HG03575 (cell line): ENCODE measurements around the gene ZFTA.
"Not testable (repeated sequence)": the region's sequence is repeated elsewhere in the genome, so short reads cannot be mapped to it uniquely, and the experiment has no call there.

Experiments
- ATAC-seq: cut with Tn5 transposase; IDR thresholded peaks from one replicate; pipeline ENCODE4 v1.9.1; 2021; ENCODE audit not compliant: unreplicated experiment, insufficient number of reproducible peaks, low FRiP score; ENCODE audit errors: extremely low read depth

The ZFTA gene

DNA sequence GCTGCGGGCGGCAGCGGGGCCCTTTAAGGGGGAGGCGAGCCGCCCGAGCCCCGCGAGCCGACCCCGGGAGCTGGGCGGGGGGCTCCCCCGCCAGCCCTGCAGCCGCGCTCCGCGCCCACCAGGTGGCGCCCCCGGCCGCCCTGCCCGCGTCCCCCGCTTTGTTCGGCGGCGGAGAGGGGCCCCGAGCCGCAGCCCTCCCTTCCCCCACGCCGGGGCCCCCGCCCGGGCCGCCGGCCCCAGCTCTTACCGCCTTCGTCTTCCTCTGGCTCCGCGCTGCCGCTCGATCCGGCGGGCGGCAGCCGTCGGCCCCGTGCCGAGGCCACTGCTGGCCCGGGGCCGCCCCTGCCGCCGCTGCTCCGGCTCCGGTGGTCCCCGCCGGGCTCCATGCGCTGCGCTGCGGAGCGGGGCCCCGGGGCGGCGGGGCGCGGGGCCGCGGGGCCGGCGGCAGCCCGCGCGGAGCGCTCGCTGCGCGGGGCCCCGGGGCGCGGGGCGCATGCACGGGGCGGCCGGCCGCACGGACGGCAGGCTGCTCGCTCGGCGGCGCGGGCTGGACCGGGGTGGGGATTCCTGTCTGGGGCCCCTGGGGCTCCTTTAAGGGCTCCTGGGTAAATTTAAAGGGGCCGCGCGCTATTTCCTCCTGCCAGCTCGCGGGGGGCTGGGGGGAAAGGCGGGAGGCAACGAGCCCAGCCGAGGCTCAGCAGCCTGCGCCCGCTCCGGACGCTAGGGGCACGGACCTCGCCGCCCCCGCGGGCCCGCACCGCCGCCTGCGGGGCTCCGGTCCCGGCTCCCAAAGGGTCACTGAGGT is at the start of gene ZFTA:
Gene ZFTA, minus strand, starts transcription at position 539 of the 805 bp plus-strand sequence. Its CDS starts 153 bp downstream, at position 386.
- no peak for ATAC-seq

DNA sequence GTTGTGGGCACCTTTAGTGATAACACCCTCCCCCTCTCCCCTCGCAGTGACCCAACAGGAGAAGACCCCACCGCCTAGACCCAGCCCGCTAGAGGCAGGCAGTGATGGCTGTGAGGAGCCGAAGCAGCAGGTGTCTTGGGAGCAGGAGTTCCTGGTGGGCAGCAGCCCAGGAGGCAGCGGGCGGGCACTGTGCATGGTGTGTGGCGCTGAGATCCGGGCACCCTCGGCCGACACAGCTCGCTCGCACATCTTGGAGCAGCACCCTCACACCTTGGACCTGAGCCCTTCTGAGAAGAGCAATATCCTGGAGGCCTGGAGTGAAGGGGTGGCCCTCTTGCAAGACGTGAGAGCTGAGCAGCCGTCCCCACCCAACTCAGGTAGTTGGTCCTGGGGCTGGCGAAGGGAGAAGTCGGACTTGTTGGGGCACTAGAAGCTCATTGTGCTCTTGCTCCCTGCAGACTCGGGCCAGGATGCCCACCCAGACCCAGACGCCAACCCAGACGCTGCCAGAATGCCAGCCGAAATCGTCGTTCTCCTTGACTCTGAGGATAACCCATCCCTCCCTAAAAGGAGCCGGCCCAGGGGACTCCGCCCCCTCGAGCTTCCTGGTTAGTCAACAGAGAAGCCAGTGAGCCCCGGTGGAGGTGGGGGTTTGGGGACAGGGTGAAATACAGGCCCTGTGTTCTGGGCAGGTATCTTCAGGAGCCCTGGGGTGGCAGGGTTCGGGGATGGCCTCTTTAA is 49.4 kb upstream of the ZFTA start:
- no peak for ATAC-seq

DNA sequence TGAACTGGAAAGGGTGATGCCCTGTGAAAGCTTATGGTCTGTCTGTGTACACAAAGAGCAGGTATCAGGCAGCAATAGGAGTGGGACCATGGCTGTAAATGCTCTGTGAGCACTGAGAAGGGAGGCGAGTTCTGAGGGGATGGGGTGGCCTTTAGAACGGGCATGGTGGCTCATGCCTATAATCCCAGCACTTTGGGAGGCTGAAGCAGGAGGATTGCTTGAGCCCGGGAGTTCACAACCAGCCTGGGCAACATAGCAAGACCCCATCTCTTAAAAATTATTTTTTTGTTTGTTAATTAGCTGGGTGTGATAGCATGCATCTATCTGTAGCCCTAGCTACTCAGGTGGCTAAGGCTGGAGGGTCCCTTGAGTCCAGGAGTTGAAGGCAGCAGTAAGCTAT is 48.2 kb upstream of the ZFTA start:
- ATAC-seq = no peak

DNA sequence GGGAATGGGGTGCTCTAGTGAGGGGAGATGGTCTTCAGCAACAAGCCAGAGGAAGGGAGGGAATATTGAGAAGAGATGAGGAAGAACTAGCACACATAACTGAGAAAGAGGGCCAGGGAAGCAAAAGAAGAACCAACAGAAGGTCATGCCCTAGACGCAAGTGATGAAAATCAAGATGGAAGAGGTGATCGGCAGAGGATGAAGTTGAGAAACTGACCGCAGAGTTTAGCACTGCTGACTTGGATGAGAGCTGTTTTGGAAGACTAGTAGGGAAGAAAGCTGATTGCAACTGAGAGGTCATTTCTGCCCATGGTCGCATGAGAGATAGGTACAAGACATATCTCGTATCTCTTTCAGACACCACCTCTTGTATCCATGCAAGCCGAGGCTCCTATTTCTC is 47.6 kb upstream of the ZFTA start:
- no peak for ATAC-seq

DNA sequence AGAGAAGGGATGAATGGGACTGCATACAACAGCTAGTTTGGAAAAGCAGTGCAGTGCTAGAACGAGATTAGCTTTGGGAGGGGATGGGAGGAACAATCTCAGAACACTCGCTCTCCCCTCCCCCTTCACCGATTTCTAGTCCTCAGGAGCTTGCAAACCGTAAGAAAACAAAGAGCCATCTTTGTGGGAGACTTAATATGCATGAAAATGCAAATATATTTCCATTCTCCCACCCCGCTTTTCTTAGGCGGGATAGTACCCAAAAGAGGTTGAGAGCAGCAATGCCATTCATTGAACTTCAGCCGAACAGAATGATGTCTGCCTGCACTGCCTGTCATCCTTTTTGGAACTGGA is 45.8 kb upstream of the ZFTA start:
- no peak for ATAC-seq

DNA sequence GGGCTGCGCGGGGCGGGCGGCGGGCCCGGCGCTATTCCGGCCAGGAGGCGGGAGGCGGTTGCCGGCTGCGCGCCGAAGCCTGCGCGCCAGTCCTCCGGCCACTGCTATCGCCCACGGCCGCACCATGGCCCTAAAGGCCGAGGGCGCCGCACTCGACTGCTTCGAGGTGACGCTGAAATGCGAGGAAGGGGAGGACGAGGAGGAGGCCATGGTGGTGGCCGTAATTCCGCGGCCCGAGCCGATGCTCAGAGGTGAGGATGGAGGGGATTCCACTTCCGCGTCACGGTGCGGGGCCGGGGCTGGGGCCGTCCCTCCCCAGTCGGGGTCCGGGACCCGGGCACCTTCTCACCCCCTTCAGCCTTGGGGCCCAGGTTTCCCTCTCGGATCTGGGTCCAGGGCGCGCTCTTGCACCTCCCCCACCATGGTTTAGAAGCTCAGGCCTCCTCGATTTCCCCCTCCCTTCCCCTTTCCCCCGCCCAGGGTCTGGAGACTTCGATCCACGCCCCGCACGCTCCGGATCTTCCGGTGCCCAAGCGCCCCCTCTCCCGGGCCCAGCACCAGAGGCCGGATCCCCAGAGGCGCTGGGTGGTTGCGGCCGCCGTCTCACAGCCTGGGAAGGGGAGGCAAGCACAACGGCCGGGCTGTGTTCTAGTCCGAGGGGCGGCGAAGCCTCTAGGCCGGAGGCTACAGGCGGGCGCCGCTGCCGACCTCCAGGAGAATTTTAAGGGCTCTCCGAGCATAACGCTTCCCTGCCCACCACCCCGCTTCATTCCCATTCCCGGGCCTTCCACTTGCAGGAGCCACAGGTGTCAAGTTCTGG is 45.2 kb upstream of the ZFTA start:
- ATAC-seq = no peak

DNA sequence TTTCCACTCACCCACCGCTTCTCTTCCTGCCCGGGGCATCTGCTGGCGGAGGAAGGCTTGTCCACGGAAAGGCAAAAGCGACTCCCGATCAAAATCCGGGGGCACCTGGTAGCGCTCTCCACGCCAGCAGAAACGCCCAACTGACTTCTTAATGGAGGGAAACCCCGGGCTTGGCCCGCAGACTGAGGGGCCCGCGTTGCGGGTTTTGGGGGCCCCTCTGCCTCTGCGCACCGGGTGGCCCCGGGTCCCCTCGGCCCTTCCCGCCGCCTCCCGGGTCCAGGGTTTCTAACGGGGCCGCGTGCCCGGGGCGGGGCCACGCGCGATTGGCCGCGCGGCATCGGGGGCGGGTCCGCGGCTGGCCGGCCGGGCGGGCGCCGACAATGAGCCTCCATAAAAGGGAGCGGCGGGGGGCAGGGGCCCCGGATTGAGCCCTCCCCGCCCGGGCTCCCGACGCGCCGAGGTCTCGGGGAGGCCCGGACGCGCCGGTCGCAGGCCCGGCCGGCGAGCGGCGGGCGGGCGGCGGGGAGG is 44.5 kb upstream of the ZFTA start, which contains the start of gene SPINDOC:
Gene SPINDOC, plus strand, starts transcription at position 422 of the 528 bp plus-strand sequence. CDS start 231 bp downstream, outside the sequence.
- no peak for ATAC-seq

DNA sequence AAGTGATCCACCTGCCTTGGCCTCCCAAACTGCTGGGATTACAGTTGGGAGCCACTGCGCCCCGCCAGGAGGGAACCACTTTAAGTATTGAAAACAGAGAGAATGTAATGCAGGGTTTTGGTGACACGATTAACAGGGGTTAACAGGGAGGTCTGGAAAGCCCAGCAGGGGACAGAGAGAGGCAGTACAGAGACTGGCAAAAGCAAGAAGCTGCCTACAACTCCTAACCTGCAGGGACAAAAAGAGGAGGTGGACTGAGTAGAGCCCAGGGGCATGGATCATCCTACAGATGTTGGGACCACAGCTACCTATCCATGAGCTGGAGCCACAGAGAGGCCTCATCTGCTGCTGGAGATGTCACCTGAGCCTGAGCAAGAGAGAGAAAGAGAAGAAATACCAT is 42.9 kb upstream of the ZFTA start:
- no peak for ATAC-seq

DNA sequence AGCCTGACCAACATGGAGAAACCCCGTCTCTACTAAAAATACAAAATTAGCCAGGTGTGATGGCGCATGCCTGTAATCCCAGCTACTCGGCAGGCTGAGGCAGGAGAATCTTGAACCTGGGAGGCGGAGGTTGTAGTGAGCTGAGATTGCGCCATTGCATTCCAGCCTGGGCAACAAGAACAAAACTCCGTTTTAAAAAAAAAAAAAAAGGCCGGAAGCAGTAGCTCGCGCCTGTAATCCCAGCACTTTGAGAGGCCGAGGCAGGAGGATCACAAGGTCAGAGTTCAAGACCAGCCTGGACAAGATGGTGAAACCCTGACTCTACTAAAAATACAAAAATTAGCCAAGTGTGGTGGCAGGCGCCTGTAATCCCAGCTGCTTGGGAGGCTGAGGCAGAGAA is 41.8 kb upstream of the ZFTA start:
- not testable (repeated sequence) for ATAC-seq

DNA sequence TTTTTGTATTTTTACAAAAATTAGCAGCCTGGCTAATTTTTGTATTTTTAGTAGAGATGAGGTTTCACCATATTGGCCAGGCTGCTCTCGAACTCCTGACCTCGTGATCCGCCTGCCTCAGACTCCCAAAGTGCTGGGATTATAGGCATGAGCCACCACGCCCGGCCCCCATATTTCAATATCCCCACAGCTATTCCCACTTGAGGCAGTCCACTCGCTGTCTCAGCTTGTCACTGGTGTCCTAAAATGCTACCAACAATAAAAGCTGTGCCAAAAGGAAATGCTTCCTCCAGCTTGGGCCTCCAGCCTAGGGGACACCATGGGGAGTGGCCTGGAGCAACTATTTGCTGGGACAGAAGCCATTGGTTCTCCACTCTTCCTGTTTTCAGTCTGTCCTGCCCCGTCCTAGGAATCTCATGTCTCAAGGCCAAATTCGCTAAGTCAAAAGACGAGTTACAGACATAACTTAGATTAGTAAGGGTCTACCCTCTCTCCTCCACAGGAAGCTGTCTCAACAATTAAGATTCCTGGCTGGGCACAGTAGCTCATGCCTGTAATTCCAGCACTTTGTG is 37.4 kb upstream of the ZFTA start:
- no peak for ATAC-seq

DNA sequence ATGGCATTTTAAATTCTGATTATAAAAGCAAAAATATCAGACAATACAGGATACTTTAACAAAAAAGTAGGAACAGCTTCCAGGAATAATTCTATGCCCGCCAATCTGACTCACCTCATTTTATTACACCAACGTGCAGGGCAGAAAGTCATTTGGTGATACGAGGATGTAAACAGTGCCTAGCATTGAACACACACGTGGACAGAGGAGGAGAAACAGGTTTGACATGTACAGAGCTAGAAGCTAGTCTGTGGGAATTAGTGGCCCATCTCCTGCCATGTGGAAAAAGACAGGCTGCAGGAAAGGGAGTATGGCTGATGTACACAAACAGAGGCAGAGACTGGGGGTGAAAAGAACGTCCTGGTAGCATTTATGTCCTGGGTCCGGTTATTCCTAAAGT is 35.7 kb upstream of the ZFTA start:
- ATAC-seq = no peak

DNA sequence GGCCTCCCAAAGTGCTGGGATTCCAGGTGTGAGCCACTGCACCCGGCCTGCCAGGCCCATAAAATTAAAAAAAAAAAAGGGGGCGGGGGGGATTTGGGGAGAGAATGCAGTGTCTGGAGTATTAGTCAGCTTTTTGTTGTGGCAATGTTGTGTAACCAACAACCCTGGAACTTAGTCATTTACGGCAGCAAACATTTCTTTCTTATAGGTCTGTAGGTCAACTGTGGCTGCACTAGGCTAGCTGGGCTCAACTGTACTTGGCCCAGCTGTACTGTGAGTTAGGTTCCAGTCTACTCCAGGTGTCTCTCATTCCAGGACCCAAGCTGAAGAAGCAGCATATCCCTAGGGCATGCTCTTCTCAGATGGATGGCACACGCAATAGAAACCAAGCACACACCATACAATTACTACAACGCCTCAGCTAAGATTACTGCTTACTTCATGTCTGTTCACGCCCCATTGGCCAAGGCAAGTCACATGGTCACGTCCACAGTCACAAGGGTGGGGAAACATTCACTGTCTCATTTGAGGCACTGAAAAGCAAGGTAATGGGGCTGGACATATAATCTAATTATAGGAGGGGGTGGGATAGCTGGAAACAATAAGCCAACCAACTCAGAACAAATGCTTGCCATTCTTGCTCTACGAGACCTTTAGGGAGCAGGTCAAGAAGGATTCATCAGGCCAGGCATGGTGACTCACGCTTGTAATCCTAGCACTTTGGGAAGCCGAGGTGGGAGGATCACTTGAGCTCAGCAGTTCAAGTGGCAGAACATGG is 34.3 kb upstream of the ZFTA start:
- no peak for ATAC-seq

DNA sequence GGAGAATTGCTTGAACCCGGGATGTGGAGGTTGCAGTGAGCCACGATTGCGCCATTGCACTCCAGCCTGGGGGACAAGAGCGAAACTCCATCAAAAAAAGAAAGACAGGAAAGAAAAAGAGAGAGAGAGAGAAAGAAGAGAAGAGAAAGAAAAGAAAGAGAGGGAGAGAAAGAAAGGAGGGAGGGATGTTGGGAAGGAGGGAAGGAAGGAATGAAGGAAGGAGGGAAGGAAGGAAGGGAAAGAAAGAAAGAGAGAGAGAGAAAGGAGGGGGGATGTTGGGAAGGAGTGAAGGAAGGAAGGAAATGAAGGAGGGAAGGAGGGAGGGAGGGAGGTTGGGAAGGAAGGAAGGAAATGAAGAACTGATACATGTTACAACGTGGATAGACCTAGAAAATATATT is 32.3 kb upstream of the ZFTA start:
- ATAC-seq = no peak

DNA sequence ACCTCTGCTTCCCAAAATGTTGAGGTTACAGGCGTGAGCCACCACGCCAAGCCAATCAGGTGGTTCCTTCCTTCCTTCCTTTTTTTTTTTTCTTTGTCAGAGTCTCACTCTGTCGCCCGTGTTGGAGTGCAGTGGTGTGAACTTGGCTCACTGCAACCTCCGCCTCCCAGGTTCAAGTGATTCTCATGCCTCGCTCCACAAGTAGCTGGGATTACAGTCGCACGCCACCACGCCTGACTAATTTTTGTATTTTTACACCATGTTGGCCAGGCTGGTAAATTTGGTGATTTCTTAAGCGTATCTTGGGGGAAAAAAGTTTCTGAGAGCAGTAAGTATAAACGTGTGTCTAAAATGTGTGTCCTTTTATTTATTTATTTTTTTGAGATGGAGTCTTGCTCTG is 26.5 kb upstream of the ZFTA start:
- ATAC-seq = no peak

DNA sequence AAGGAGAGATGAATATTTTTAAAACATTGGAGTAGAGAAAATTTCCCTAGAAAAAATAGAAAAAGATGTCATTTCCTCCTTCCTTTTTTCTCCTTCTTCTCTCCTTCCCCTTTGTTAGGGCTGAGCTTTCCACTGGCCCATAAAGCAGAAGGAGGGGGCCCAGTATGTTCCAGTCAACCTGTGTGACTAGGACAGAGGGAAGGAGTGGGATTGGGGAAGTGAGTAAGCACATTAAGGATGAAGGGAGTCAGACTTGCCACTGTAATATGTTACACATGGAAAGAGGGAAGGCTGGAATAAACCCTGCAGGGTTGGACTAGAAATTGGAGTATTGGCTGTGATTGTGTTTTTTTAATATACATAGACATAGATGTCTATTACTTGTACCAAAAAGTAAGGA is 24.6 kb upstream of the ZFTA start:
- no peak for ATAC-seq

DNA sequence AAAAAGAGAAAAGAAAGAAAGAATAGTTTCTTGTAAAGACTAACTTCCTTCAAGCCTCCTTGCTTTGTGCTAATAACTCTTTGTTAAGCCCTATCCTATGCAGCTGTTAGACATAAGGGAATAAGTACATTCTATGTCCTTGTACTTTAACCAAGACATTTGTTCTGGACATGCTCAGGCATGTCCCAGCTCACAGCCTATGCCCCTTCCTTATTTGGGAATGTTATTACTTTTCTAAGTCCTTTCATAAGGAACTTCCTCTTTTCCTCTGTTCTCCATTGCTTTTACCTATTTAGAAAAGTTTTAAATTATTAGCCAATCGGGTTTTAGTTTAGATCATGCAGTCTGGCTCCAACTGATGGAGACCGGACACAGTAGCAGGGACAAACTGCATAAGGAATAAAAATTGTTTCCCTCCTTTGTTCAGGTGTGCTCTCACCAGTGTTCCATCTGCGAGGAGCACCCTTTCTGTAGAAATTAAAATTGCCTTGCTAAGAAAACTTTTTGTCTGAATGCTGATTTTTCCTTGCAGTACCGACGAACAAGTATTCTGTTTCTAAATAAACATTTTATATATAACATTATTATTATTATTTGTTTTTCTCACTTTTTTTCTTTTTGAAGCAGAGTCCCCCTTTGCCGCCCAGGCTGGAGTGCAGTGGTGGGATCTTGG is 23.1 kb upstream of the ZFTA start:
- no peak for ATAC-seq

DNA sequence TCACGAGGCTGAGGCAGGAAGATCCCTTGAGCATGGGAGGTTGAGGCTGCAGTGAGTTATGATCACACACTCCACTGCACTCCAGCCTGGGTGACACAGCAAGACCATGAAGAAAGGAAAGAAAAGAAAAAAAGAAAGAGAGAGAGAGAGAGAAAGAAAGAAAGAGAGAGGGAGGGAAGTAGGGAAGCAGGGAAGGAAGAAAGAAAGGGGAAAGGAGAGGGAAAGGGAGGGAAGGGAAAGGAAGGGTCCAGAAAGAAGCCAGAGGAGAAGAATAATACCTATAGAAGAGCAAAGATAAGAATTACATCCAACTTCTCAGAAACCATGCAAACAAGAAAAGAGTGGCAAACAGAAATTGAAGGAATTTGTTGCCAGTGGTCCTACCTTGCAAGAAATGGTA is 17.2 kb upstream of the ZFTA start:
- no peak for ATAC-seq
